ENCODE results near the gene NALCN. TPM values are rescaled to one million over a fixed set of nuclear protein-coding genes. Genes with fewer than 3 reads are reported as not detected.
"Not testable (repeated sequence)": the region's sequence is repeated elsewhere in the genome, so short reads cannot be mapped to it uniquely, and the experiment has no call there.

Gene NALCN
- total RNA-seq, 1 experiment from 2014 or later = 0.07 TPM

DNA sequence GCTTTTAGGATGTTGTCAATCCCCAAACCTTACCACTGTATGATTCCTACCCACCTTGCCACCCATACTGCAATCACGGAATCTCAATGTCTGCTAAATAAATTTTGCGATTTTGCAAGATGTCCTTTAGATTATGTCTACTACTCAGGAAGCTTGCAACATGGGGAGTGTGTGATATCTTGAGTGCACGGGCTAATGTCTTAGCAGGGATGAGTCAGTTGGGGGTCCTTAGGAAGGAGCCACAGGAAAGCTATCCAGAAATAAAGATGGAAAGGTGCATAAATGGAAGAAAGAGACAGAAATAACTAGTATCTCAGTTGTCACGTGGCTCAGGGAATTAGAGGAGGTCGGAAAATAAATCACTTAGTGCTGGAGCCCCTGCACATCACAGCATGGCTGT, 77.1 kb downstream of the NALCN start:
- no peak for DNase-seq
- Histone ChIP-seq H3K4me3 (ENCODE audit: insufficient read depth, low read depth, low read length) (no peak overlapping the region), H3K36me3 (replicated peaks; ENCODE audit: control insufficient read depth, insufficient read depth, low read length) (no peaks in the 10 kb centered on the region), H3K27me3 (ENCODE audit: control insufficient read depth, insufficient read depth, low read length) (no peaks in the 10 kb centered on the region)

DNA sequence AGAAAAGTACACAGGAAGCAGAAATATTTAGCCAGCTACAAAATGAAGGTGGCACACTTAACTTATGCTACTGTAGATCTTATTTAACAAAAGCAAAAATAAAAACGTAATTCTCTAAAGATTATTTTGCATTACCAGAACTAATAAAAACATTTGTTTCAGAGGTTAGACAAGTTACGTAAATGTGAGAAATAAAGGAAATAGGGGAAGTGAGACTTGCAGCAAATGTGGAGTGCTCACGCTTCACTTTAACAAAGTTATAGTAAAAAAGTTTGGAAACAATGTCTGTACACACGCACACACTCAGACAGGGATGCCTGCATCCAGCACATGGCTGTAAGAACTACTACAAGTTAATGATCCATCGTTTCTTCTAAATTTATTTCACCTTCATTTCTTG, 83.7 kb downstream of the NALCN start:
- H3K27me3 ChIP-seq (ENCODE audit: control insufficient read depth, insufficient read depth, low read length) = no peaks in the 10 kb centered on the region
- no peak for DNase-seq
- no peak overlapping the region for H3K4me3 ChIP-seq (ENCODE audit: insufficient read depth, low read depth, low read length)
- H3K36me3 ChIP-seq (replicated peaks; ENCODE audit: control insufficient read depth, insufficient read depth, low read length) = no peaks in the 10 kb centered on the region

DNA sequence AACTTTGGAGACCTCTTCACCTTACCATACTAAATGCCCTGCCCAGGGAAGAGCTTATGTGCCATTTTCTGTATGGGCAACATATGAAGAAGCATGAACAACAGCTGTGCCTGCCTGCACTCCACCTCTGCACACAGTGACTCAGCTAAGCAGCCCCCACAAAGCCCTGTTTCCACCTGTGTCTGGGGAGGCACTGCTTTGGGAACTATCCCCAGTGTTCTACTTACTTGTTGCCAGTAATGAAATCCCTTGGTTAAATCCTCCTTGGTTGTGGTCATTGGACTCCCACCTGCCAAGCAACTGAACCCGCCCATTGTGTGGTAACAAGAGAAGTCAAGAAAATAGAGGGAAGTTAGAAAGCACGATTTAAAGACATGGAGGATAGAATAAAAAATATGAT, 84.6 kb downstream of the NALCN start:
- H3K36me3 ChIP-seq (replicated peaks; ENCODE audit: control insufficient read depth, insufficient read depth, low read length) = no peaks in the 10 kb centered on the region
- DNase-seq = no peak
- no peak overlapping the region for H3K4me3 ChIP-seq (ENCODE audit: insufficient read depth, low read depth, low read length)
- H3K27me3 ChIP-seq (ENCODE audit: control insufficient read depth, insufficient read depth, low read length) = no peaks in the 10 kb centered on the region

DNA sequence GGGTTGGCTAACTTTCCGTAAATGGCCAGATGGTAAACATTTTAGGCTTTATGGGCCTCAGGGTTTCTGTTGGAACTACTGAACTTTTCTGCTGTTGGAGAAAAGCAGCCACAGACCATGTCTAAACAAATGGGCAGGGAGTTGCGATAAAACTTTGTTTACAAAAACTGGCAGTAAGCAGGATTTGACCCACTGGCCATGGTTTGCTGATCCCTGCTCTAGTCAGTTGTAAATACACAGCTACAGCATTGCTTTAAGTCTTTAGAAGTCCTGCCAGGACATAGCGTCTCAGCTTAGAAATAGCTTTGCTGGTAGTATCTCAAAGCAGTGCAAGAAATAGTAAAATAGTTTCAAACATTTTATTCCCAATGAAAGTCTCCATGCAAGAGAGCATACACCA, 88.4 kb downstream of the NALCN start:
- Histone ChIP-seq H3K36me3 (replicated peaks; ENCODE audit: control insufficient read depth, insufficient read depth, low read length) (no peaks in the 10 kb centered on the region), H3K4me3 (ENCODE audit: insufficient read depth, low read depth, low read length) (no peak overlapping the region), H3K27me3 (ENCODE audit: control insufficient read depth, insufficient read depth, low read length) (no peaks in the 10 kb centered on the region)
- DNase-seq = no peak

DNA sequence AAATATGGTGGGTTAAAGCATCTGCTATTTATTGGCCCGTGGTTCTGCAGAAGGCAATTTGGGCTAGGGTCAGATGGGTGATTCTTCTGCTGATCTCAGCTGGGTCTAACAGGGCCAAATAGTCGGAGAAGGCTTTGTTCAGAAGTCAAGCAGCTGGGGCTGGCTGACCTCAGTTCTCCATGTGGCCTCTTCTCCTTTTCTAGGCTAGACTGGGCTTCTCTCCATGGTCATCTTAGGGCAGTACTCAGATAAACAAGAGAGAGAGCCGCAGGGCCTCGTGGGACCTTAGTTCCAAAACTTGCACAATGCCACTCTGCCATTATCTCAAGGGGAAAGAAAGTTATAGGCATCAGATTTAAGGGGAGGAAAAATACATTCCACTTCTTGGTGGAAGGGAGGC, 89.6 kb downstream of the NALCN start:
- H3K4me3 ChIP-seq (ENCODE audit: insufficient read depth, low read depth, low read length) = no peak overlapping the region
- no peaks in the 10 kb centered on the region for H3K36me3 ChIP-seq (replicated peaks; ENCODE audit: control insufficient read depth, insufficient read depth, low read length)
- DNase-seq = no peak
- H3K27me3 ChIP-seq (ENCODE audit: control insufficient read depth, insufficient read depth, low read length) = no peaks in the 10 kb centered on the region

DNA sequence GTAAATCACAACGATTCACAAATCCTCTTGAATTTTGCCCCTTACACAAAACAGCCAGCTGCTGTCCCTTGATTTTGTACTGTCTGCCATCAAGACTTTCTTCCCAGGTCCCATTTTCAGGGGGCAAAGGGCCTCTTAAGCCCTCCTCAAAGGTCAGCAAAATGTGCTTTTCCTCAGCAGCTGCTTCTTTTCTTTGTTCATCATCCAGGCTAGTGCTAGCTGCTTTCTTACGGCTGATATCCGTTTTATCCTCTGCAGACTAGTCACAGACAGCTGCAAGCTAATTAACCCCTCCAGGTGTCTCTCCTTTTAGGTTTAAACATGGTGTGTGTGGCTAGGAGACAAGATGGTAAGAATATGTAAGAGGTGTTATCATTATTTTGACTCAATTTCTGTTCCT, 90.9 kb downstream of the NALCN start:
- Histone ChIP-seq H3K4me3 (ENCODE audit: insufficient read depth, low read depth, low read length) (no peak overlapping the region), H3K36me3 (replicated peaks; ENCODE audit: control insufficient read depth, insufficient read depth, low read length) (no peaks in the 10 kb centered on the region), H3K27me3 (ENCODE audit: control insufficient read depth, insufficient read depth, low read length) (no peaks in the 10 kb centered on the region)
- no peak for DNase-seq

DNA sequence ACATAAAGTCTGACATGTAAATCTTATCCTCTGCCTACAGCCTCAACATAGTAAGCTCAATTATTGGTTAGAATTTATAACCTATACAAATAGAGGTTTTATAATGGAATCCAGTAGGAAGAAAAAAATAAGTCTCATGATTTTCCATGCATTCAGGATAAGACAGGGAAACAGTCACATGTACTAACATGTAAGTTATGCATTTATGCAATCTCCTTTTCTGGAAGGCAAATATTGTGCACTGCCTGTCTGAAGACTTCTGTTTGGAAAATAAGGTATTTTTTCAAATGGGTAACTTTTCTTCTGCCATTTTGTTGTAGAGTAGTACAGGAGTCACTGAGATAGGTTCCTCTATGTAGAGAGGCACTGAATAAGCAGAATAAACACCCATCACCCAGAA, 92.7 kb downstream of the NALCN start:
- no peak for DNase-seq
- Histone ChIP-seq H3K4me3 (ENCODE audit: insufficient read depth, low read depth, low read length) (no peak overlapping the region), H3K36me3 (replicated peaks; ENCODE audit: control insufficient read depth, insufficient read depth, low read length) (no peaks in the 10 kb centered on the region), H3K27me3 (ENCODE audit: control insufficient read depth, insufficient read depth, low read length) (no peaks in the 10 kb centered on the region)

DNA sequence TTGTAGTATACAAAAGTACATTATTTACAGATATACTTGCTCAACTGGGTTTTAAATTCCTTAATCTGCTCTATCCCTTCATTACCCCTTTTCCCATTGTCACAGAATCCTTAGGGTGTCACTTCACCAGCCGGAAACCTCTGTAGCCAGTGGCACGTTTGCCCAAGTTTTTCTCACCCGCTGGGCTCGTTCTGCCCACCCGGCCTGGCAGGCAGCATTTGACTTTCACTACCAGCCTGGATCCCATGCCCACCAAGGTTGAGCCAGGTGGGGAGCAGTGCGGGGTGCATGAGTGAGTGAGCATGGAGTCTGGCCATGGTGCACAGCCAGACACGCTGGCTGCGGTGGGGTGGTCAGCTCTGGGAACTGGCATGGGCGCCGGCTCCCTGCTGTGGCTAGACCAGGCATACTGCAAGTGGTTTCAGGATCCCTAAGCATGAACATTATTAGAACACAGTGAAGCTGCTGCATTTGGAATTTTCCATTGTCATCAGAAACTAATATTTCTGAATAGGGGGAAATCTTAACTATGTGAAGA, 98.3 kb downstream of the NALCN start:
- DNase-seq = no peak
- Histone ChIP-seq H3K36me3 (replicated peaks; ENCODE audit: control insufficient read depth, insufficient read depth, low read length) (no peaks in the 10 kb centered on the region), H3K4me3 (ENCODE audit: insufficient read depth, low read depth, low read length) (no peak overlapping the region), H3K27me3 (ENCODE audit: control insufficient read depth, insufficient read depth, low read length) (no peaks in the 10 kb centered on the region)

DNA sequence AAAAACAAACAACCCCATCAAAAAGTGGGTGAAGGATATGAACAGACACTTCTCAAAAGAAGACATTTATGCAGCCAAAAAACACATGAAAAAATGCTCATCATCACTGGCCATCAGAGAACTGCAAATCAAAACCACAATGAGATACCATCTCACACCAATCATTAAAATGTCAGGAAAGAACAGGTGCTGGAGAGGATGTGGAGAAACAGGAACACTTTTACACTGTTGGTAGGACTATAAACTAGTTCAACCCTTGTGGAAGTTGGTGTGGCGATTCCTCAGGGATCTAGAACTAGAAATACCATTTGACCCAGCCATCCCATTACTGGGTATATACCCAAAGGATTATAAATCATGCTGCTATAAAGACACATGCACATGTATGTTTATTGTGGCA, 102.8 kb downstream of the NALCN start:
- H3K4me3 ChIP-seq (ENCODE audit: insufficient read depth, low read depth, low read length); H3K36me3 ChIP-seq (replicated peaks; ENCODE audit: control insufficient read depth, insufficient read depth, low read length); DNase-seq; H3K27me3 ChIP-seq (ENCODE audit: control insufficient read depth, insufficient read depth, low read length): not testable (repeated sequence)

DNA sequence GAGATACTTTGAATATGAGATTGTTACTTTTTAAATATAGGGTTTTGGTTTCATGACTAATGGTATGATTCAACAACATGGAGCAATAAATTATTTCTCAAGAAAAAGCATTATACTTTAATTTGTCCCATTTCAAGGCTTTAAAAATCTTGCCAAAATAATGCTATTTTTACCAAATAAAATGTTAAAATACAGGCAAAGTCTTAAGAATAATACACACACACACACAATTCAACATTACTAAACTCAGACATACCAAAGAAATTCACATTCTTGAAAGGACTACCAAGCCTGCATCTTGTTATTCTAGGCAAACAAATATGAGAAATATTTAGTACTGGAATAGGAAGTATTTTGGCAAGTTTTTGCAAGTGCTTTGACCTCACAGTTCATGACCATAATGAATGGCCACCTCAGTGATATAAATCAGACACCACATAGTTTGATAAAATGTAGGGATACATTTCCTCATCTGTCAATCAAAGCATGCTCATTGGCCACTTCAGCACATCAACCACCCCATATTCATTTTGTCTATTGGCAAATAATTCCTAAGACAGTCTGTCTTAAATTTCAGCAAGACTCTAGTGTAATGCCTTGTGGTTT, 107.2 kb downstream of the NALCN start:
- Histone ChIP-seq H3K4me3 (ENCODE audit: insufficient read depth, low read depth, low read length) (no peak overlapping the region), H3K36me3 (replicated peaks; ENCODE audit: control insufficient read depth, insufficient read depth, low read length) (no peaks in the 10 kb centered on the region), H3K27me3 (ENCODE audit: control insufficient read depth, insufficient read depth, low read length) (no peaks in the 10 kb centered on the region)
- no peak for DNase-seq

DNA sequence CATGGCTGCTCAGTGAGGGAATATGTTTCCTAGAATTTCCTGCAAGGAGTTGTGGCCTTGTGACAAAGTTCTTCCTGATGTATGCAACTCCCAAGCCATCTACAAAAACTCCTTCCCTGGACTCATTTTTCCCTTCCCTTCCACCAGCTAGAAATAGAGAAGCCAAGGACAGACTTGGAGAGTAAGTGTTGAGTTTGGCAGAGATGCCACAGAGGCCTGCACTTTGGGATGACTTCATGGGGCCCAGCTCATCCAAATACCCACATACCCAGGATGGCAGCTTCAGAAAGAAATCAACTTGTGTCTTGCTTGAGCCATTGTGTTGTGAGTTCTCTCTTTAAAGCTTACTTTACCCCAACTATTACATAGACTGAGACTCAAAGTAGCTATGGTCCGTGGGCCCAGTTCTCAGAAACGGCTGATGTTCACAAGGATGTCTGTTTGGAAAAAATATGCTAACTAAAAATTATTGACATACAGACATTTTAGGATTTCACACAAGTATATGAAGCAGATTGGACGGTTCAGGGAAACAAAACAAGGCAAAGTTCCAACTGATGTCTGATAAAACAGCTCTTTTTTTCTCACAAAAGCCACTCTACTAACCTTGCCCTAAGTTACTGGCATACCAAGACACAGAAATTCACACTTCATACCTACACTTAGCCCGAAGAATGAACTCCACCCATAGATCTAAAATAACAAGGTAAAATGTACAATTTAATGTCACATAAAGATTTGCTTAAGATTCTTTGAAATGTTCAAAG, 107.9 kb downstream of the NALCN start:
- Histone ChIP-seq H3K4me3 (ENCODE audit: insufficient read depth, low read depth, low read length) (no peak overlapping the region), H3K36me3 (replicated peaks; ENCODE audit: control insufficient read depth, insufficient read depth, low read length) (no peaks in the 10 kb centered on the region), H3K27me3 (ENCODE audit: control insufficient read depth, insufficient read depth, low read length) (no peaks in the 10 kb centered on the region)
- DNase-seq = no peak

DNA sequence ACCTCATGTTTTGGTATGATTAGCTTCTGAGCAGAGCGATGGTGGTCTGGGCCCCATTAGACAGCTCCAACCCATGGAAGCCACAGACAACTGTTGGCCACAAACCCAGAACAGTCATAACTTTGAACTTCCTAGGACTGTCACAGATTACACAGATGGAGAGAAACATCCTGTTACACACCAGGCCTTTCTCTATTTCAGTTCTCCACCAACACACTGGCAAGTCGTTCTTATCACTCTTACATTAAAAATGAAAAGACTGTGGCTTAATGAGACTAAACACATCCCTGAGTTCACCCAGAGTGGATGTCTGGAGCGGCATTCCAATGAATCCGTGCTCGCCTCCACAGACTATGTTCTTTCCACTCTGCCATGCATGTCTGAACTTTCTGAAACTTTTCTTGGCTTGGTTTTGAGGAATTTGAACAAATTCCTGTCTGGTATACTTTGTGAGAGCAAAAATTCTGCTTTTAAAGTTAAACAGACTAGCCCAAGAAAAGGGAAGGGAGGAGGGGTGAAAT, 109.1 kb downstream of the NALCN start:
- DNase-seq = no peak
- no peaks in the 10 kb centered on the region for H3K36me3 ChIP-seq (replicated peaks; ENCODE audit: control insufficient read depth, insufficient read depth, low read length)
- no peak overlapping the region for H3K4me3 ChIP-seq (ENCODE audit: insufficient read depth, low read depth, low read length)
- H3K27me3 ChIP-seq (ENCODE audit: control insufficient read depth, insufficient read depth, low read length) = no peaks in the 10 kb centered on the region

DNA sequence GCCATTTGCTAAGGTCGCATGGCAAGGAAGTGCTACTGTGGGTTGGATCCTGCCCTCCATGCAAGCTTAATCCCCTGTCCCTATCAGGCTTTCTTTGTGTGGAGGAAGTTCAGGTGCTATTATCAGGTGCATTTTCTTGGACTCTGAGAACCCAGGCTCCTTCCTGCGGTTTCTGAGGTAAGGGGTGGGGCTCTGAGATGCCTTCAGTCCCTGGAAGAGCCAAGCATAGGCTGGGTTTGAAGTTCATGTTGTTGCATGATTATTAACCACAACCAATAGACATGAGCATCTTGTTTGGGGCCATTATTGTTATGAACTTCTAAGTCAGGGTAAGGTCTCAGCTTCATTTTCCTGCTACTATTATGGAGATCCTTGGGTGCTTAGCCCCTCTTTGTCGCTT, 109.5 kb downstream of the NALCN start:
- DNase-seq = no peak
- Histone ChIP-seq H3K36me3 (replicated peaks; ENCODE audit: control insufficient read depth, insufficient read depth, low read length) (no peaks in the 10 kb centered on the region), H3K27me3 (ENCODE audit: control insufficient read depth, insufficient read depth, low read length) (no peaks in the 10 kb centered on the region)

DNA sequence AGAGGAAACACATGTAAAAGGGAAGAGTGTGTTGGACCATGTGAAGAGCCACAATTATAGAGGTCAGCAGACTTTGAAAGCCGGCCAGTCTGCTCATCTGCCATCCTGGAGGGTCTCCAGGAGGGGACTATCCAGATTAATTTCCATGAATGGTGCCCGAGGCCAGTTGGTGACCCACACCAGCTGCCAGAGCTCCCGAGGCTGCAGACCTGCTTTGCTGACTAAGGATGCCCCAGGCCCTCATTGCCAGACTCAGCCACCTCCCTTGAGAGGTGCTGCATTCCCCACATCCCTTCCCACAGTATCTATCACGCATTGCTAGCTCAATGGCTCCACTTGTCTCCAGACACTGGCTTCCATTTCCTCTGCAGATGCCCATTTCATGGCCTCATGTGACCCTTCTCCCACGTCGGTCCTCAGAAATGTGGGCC, 110.3 kb downstream of the NALCN start:
- H3K27me3 ChIP-seq (ENCODE audit: control insufficient read depth, insufficient read depth, low read length) = no peaks in the 10 kb centered on the region
- no peaks in the 10 kb centered on the region for H3K36me3 ChIP-seq (replicated peaks; ENCODE audit: control insufficient read depth, insufficient read depth, low read length)
- no peak for DNase-seq
- no peak overlapping the region for H3K4me3 ChIP-seq (ENCODE audit: insufficient read depth, low read depth, low read length)

More for the DNA sequence above, 109.5 kb downstream of the NALCN start:
- H3K4me3 ChIP-seq (ENCODE audit: insufficient read depth, low read depth, low read length) = no peak overlapping the region

DNA sequence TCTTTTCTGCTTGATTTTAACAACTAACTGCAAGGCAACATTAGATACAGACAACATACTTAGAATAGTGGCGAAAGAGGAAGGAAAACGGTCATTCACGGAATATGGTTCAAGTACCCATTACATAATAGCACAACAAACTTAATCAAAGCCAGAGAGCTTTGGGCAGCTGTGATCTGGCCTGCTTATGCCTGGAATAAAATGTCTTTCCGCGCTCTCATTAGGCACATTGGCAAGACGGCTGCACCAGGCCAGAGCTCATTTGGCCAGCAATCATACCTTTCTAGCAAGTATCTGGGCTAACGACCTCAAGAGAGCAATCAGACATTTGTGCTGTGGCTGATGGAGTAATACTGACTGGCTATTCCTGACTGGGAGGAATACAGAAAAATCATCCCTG, 112.8 kb downstream of the NALCN start:
- Histone ChIP-seq H3K27me3 (ENCODE audit: control insufficient read depth, insufficient read depth, low read length) (no peaks in the 10 kb centered on the region), H3K4me3 (ENCODE audit: insufficient read depth, low read depth, low read length) (no peak overlapping the region), H3K36me3 (replicated peaks; ENCODE audit: control insufficient read depth, insufficient read depth, low read length) (no peaks in the 10 kb centered on the region)
- no peak for DNase-seq
